NAMALWA (cell line): ENCODE data around the gene PCYT2.

ENCODE experiments used
- DNase-seq: peaks from one replicate; pipeline ENCODE4 v3.0.0-alpha.2; 2015; ENCODE audit warnings: low spot score

Gene PCYT2

GRCh38 chr17:81899514-81900166, 11.6 kb downstream of the PCYT2 start:
- no peak for DNase-seq

GRCh38 chr17:81898885-81899284, 12.3 kb downstream of the PCYT2 start:
- DNase-seq, result no peak

- no peak for DNase-seq
Measured at GRCh38 chr17:81898029-81898866, 13.0 kb downstream of the PCYT2 start.

GRCh38 chr17:81895400-81895799, 15.8 kb downstream of the PCYT2 start:
- no peak for DNase-seq

- DNase-seq, result no peak
Measured at GRCh38 chr17:81891303-81891552, 20.0 kb downstream of the PCYT2 start.

GRCh38 chr17:81890447-81891302, 20.5 kb downstream of the PCYT2 start:
- no peak for DNase-seq

- DNase-seq, result no peak
Measured at GRCh38 chr17:81889602-81890001, 21.6 kb downstream of the PCYT2 start.

- no peak for DNase-seq
Measured at GRCh38 chr17:81888988-81889595, 22.1 kb downstream of the PCYT2 start.

GRCh38 chr17:81888105-81888987, 22.9 kb downstream of the PCYT2 start:
- DNase-seq, result no peak

- no peak for DNase-seq
Measured at GRCh38 chr17:81885869-81886548, 25.2 kb downstream of the PCYT2 start.

- DNase-seq, result no peak
Measured at GRCh38 chr17:81885454-81885853, 25.7 kb downstream of the PCYT2 start.

- DNase-seq, result no peak
Measured at GRCh38 chr17:81884968-81885367, 26.2 kb downstream of the PCYT2 start.

GRCh38 chr17:81884520-81884919, 26.7 kb downstream of the PCYT2 start:
- DNase-seq, result no peak

- DNase-seq, result no peak
Measured at GRCh38 chr17:81879121-81879520, 32.1 kb downstream of the PCYT2 start.

GRCh38 chr17:81878294-81878693, 32.9 kb downstream of the PCYT2 start:
- no peak for DNase-seq

- DNase-seq, result no peak
Measured at GRCh38 chr17:81877569-81877968, 33.6 kb downstream of the PCYT2 start.

GRCh38 chr17:81871387-81872230, 39.6 kb downstream of the PCYT2 start:
- peak; percentile 91 for DNase-seq

GRCh38 chr17:81870981-81871386, 40.2 kb downstream of the PCYT2 start, which contains the start of gene ARHGDIA:
Gene ARHGDIA (minus strand): TSS chr17:81871337. CDS start chr17:81869930, 1,407 bp downstream.
- DNase-seq, result no peak

- DNase-seq, result peak; percentile 67
Measured at GRCh38 chr17:81870131-81870980, 40.8 kb downstream of the PCYT2 start.
